Endometrium (tissue), 2 donors: ENCODE results near the gene APOC3.

ENCODE experiments used
- FAIRE-seq: peaks from 2 replicates; lab custom pipeline; 2012; peaks lifted over from hg19 to GRCh38; lab: Jason Lieb, UNC
- donor health status: control.
- donor health status: control.

The APOC3 gene

GRCh38 chr11:116879800-116880625 is 50.3 kb downstream of the APOC3 start:
- FAIRE-seq, result peak; percentile 88

- no peak for FAIRE-seq
These were observed 51.4 kb downstream of the APOC3 start for GRCh38 chr11:116881143-116881542.

GRCh38 chr11:116882386-116882785 is 52.7 kb downstream of the APOC3 start:
- FAIRE-seq, result no peak
